ENCODE data around the gene CARD11.

DNA sequence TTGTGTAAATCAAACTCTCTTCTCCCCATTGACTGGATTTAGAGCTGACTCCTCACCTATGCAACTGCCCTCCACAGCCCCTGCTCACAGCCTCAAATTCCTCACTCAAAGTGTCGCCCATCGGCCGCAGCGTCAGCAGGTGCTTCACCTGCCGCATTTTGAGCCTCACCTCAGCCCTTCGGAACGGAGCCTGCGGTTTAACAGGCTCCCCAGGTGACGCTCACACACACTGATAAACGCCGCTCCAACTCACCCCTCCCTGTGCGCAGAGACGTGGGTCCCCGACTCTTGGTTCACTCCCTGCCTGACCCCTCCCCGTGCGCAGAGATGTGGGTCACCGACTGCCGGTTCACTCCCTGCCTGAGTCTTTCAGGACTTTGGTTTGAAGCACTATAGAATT is 57.1 kb downstream of the CARD11 start:
- TF ChIP-seq POLR2A (IDR thresholded peaks at IDR 0.05; ENCODE audit: low read depth, low read length) (no peak), MAFK (IDR thresholded peaks at IDR 0.05; ENCODE audit: low read depth, low read length) (no peak), NFE2L2 (IDR thresholded peaks at IDR 0.05; ENCODE audit: low read depth, low read length) (no peak), CEBPB (IDR thresholded peaks at IDR 0.05; ENCODE audit: low read depth, low read length) (no peak), RFX5 (IDR thresholded peaks at IDR 0.05; ENCODE audit: low read depth, low read length) (no peak), SMC3 (IDR thresholded peaks at IDR 0.05; ENCODE audit: low read depth, low read length) (no peak), BHLHE40 (IDR thresholded peaks at IDR 0.05; ENCODE audit: low read depth, low read length) (no peak), MXI1 (IDR thresholded peaks at IDR 0.05; ENCODE audit: borderline replicate concordance, low read depth, low read length) (no peak), CHD1 (IDR thresholded peaks at IDR 0.05; ENCODE audit: low read depth, low read length) (no peak)
- TF ChIP-seq, protein P1, sequence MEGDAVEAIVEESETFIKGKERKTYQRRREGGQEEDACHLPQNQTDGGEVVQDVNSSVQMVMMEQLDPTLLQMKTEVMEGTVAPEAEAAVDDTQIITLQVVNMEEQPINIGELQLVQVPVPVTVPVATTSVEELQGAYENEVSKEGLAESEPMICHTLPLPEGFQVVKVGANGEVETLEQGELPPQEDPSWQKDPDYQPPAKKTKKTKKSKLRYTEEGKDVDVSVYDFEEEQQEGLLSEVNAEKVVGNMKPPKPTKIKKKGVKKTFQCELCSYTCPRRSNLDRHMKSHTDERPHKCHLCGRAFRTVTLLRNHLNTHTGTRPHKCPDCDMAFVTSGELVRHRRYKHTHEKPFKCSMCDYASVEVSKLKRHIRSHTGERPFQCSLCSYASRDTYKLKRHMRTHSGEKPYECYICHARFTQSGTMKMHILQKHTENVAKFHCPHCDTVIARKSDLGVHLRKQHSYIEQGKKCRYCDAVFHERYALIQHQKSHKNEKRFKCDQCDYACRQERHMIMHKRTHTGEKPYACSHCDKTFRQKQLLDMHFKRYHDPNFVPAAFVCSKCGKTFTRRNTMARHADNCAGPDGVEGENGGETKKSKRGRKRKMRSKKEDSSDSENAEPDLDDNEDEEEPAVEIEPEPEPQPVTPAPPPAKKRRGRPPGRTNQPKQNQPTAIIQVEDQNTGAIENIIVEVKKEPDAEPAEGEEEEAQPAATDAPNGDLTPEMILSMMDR (conservative IDR thresholded peaks at IDR 0.05; ENCODE audit: low read depth, low read length), result no peak

Data from IMR-90 (cell line).